Large intestine (tissue), 3 donors: ENCODE measurements around the gene NOTCH1. TPM values are rescaled to one million over a fixed set of nuclear protein-coding genes. Genes with fewer than 3 reads are reported as not detected.

Experiments
- DNase-seq, 2 donors: peaks; one replicate each; pipeline versions ENCODE4 v3.0.0 to v3.0.0-alpha.2; 2013
- H3K27ac ChIP-seq: one replicate; pipeline ENCODE4 v1.5.1; 2013; ENCODE audit warnings: low read length
- H3K27me3 ChIP-seq: 2 replicates; pipeline ENCODE4 v1.6.1; 2013; ENCODE audit warnings: low read length; ENCODE audit not compliant: control insufficient read depth, insufficient read depth
- H3K36me3 ChIP-seq: 2 replicates; pipeline ENCODE4 v1.6.1; 2013; ENCODE audit warnings: low read length; ENCODE audit not compliant: control insufficient read depth, insufficient read depth
- H3K4me1 ChIP-seq: one replicate; pipeline ENCODE4 v1.6.1; 2013; ENCODE audit warnings: low read length; ENCODE audit not compliant: control insufficient read depth, insufficient read depth
- H3K4me3 ChIP-seq: one replicate; pipeline ENCODE4 v1.5.1; 2013; ENCODE audit warnings: low read length
- H3K9me3 ChIP-seq: one replicate; pipeline ENCODE4 v1.6.1; 2013; ENCODE audit warnings: mild to moderate bottlenecking, low read depth, low read length, moderate library complexity; ENCODE audit not compliant: control insufficient read depth
- WGBS: methylation state at CpG from one replicate; pipeline ENCODE4 v1.1.5; 2013; ENCODE audit warnings: low lambda C conversion rate; ENCODE audit not compliant: insufficient coverage; 5-methylcytosine and 5-hydroxymethylcytosine counted together
- polyA plus RNA-seq: library from polyadenylated mRNA; unstranded; fragments of 120-200 nt; gene quantifications from one replicate; pipeline ENCODE4 v1.2.1, GENCODE V29; 2013

NOTCH1 gene
- polyA plus RNA-seq, 1 donor: 13.4 TPM

- Histone ChIP-seq H3K4me3 (no peak overlapping the region), H3K9me3 (no peaks in the 10 kb centered on the region), H3K4me1 (peaks cover 13% of the 10 kb centered on the region), H3K27me3 (no peaks in the 10 kb centered on the region), H3K36me3 (peaks cover 13% of the 10 kb centered on the region), H3K27ac (no peak overlapping the region)
- no CpG with 5 or more reads among the region's 16 CpGs for WGBS
- no peak for DNase-seq
Measured at GRCh38 chr9:136536721-136537241, 9.1 kb downstream of the NOTCH1 start.

GRCh38 chr9:136536051-136536720 lies 9.7 kb downstream of the NOTCH1 start:
- no peak for DNase-seq
- H3K4me3 ChIP-seq: no peak overlapping the region
- no CpG with 5 or more reads among the region's 20 CpGs for WGBS
- H3K9me3 ChIP-seq: no peaks in the 10 kb centered on the region
- H3K4me1 ChIP-seq: peaks cover 13% of the 10 kb centered on the region
- no peak overlapping the region for H3K27ac ChIP-seq
- no peaks in the 10 kb centered on the region for H3K27me3 ChIP-seq
- peaks cover 10% of the 10 kb centered on the region for H3K36me3 ChIP-seq

GRCh38 chr9:136535070-136535469 lies 10.8 kb downstream of the NOTCH1 start:
- DNase-seq: no peak
- H3K36me3 ChIP-seq: peaks cover 6% of the 10 kb centered on the region
- peaks cover 13% of the 10 kb centered on the region for H3K4me1 ChIP-seq
- WGBS: no CpG with 5 or more reads among the region's 14 CpGs
- H3K27ac ChIP-seq: no peak overlapping the region
- no peak overlapping the region for H3K4me3 ChIP-seq
- no peaks in the 10 kb centered on the region for H3K9me3 ChIP-seq
- H3K27me3 ChIP-seq: no peaks in the 10 kb centered on the region

- Histone ChIP-seq H3K36me3 (peaks cover 6% of the 10 kb centered on the region), H3K4me1 (peaks cover 11% of the 10 kb centered on the region), H3K4me3 (no peak overlapping the region), H3K27ac (no peak overlapping the region), H3K27me3 (no peaks in the 10 kb centered on the region), H3K9me3 (no peaks in the 10 kb centered on the region)
- WGBS: no CpG with 5 or more reads among the region's 18 CpGs
- DNase-seq: no peak
Measured at GRCh38 chr9:136534366-136534765, 11.5 kb downstream of the NOTCH1 start.

GRCh38 chr9:136533775-136534157 lies 12.1 kb downstream of the NOTCH1 start:
- WGBS: no CpG with 5 or more reads among the region's 22 CpGs
- H3K4me1 ChIP-seq: peaks cover 11% of the 10 kb centered on the region
- no peak overlapping the region for H3K27ac ChIP-seq
- no peak overlapping the region for H3K4me3 ChIP-seq
- no peak for DNase-seq
- no peaks in the 10 kb centered on the region for H3K27me3 ChIP-seq
- peaks cover 6% of the 10 kb centered on the region for H3K36me3 ChIP-seq
- no peaks in the 10 kb centered on the region for H3K9me3 ChIP-seq

GRCh38 chr9:136532799-136533774 lies 12.8 kb downstream of the NOTCH1 start:
- H3K4me1 ChIP-seq: peaks cover 16% of the 10 kb centered on the region
- H3K27me3 ChIP-seq: no peaks in the 10 kb centered on the region
- peak in 1 of 2 donors; percentile 46 for DNase-seq
- H3K9me3 ChIP-seq: no peaks in the 10 kb centered on the region
- peaks cover 6% of the 10 kb centered on the region for H3K36me3 ChIP-seq
- H3K4me3 ChIP-seq: no peak overlapping the region
- WGBS: no CpG with 5 or more reads among the region's 35 CpGs
- H3K27ac ChIP-seq: no peak overlapping the region

- Histone ChIP-seq H3K27ac (no peak overlapping the region), H3K27me3 (no peaks in the 10 kb centered on the region), H3K4me1 (peaks cover 24% of the 10 kb centered on the region), H3K36me3 (peaks cover 4% of the 10 kb centered on the region), H3K4me3 (no peak overlapping the region), H3K9me3 (peaks cover 2% of the 10 kb centered on the region)
- WGBS: no CpG with 5 or more reads among the region's 39 CpGs
- no peak for DNase-seq
Measured at GRCh38 chr9:136531904-136532798, 13.7 kb downstream of the NOTCH1 start.

- no CpG with 5 or more reads among the region's 37 CpGs for WGBS
- no peak for DNase-seq
- H3K36me3 ChIP-seq: peaks cover 4% of the 10 kb centered on the region
- no peak overlapping the region for H3K4me3 ChIP-seq
- peaks cover 8% of the 10 kb centered on the region for H3K9me3 ChIP-seq
- H3K4me1 ChIP-seq: peaks cover 32% of the 10 kb centered on the region
- H3K27me3 ChIP-seq: no peaks in the 10 kb centered on the region
- H3K27ac ChIP-seq: no peak overlapping the region
Measured at GRCh38 chr9:136531186-136531903, 14.5 kb downstream of the NOTCH1 start.

- Histone ChIP-seq H3K27ac (no peak overlapping the region), H3K4me3 (no peak overlapping the region), H3K4me1 (peaks cover 40% of the 10 kb centered on the region), H3K9me3 (peaks cover 8% of the 10 kb centered on the region), H3K27me3 (no peaks in the 10 kb centered on the region), H3K36me3 (peaks cover 4% of the 10 kb centered on the region)
- DNase-seq: no peak
- no CpG with 5 or more reads among the region's 20 CpGs for WGBS
Measured at GRCh38 chr9:136530461-136531089, 15.3 kb downstream of the NOTCH1 start.
